A673 (cell line): ENCODE data around the gene HDDC2. TPM values are rescaled to one million over a fixed set of nuclear protein-coding genes. Genes with fewer than 3 reads are reported as not detected.

Experiments
- BruUV-seq: library from RNA; stranded (reverse); fragments of 400-500 nt; replicated peaks from 2 replicates; lab custom pipeline; 2021; lab: Mats Ljungman, UMichigan
- CTCF ChIA-PET: fragments of 300-600 bp; sonication (Branson Sonifier 250); formaldehyde crosslinking; loops from one replicate; lab custom pipeline; 2022; ENCODE audit warnings: antibody characterized with exemption; lab: Charles Lee
- POLR2A ChIA-PET: fragments of 300-600 bp; sonication (Branson Sonifier 250); formaldehyde crosslinking; loops from one replicate; lab custom pipeline; 2022; ENCODE audit warnings: antibody characterized with exemption; ENCODE audit not compliant: low non-redundant PET; lab: Charles Lee
- DNase-seq: peaks from one replicate; pipeline ENCODE4 v3.0.0-alpha.2; 2015; ENCODE audit warnings: low spot score
- H3K27ac ChIP-seq: fragments of 200-600 bp; sonication (generic); 2 replicates; pipeline ENCODE4 v1.5.1; 2016; ENCODE audit warnings: mixed run types, low read depth, mild to moderate bottlenecking, mixed read lengths, antibody characterized with exemption, low read length; ENCODE audit not compliant: poor library complexity, severe bottlenecking
- H3K27me3 ChIP-seq: fragments of 200-600 bp; sonication (generic); replicated peaks from 2 replicates; pipeline ENCODE4 v1.6.1; 2017; ENCODE audit warnings: mixed run types, low read depth, mild to moderate bottlenecking, mixed read lengths, antibody characterized with exemption, low read length; ENCODE audit not compliant: insufficient read depth, poor library complexity
- H3K36me3 ChIP-seq: fragments of 200-600 bp; sonication (generic); 2 replicates; pipeline ENCODE4 v1.6.1; 2016; ENCODE audit warnings: mixed run types, mild to moderate bottlenecking, mixed read lengths, antibody characterized with exemption, low read length; ENCODE audit not compliant: insufficient read depth, poor library complexity, severe bottlenecking
- H3K4me1 ChIP-seq: fragments of 200-600 bp; sonication (generic); 2 replicates; pipeline ENCODE4 v1.6.1; 2017; ENCODE audit warnings: mixed run types, mild to moderate bottlenecking, mixed read lengths, antibody characterized with exemption, low read length; ENCODE audit not compliant: insufficient read depth, poor library complexity, severe bottlenecking
- H3K4me3 ChIP-seq: fragments of 200-600 bp; sonication (generic); 2 replicates; pipeline ENCODE4 v1.5.1; 2016; ENCODE audit warnings: low read depth, mixed run types, mild to moderate bottlenecking, mixed read lengths, low read length; ENCODE audit not compliant: poor library complexity, severe bottlenecking
- H3K9me3 ChIP-seq: fragments of 200-600 bp; sonication (generic); 2 replicates; pipeline ENCODE4 v1.6.1; 2016; ENCODE audit warnings: mixed run types, low read depth, mild to moderate bottlenecking, mixed read lengths, antibody characterized with exemption, low read length; ENCODE audit not compliant: poor library complexity, severe bottlenecking
- CTCF ChIP-seq: fragments of 300-800, 200-600 bp; sonication (generic); conservative IDR thresholded peaks from 2 replicates; pipeline ENCODE4 v1.5.1; 2017; ENCODE audit warnings: low read depth, mild to moderate bottlenecking, antibody characterized with exemption, low read length, moderate library complexity, mixed read lengths
- EZH2 ChIP-seq: fragments of 200-600 bp; sonication (generic); IDR thresholded peaks from 2 replicates; pipeline ENCODE4 v1.6.1; 2017; ENCODE audit warnings: borderline replicate concordance, low read depth, mild to moderate bottlenecking, mixed read lengths, antibody characterized with exemption, low read length; ENCODE audit not compliant: poor library complexity, severe bottlenecking
- intact Hi-C: fragments of 100-400 bp; cut with micrococcal nuclease; formaldehyde crosslinking; loops from one replicate; pipeline ENCODE4 v1.10.0; 2022; ENCODE audit not compliant: unreplicated experiment
- total RNA-seq: library from RNA; stranded (reverse); gene quantifications from 2 replicates; pipeline ENCODE4 v1.2.3, GENCODE V29; 2021

The HDDC2 gene
- total RNA-seq, 1 experiment from 2014 or later: 87.6 TPM

- TF ChIP-seq CTCF: no peak
- no peak for TF ChIP-seq EZH2
- CTCF ChIA-PET: no interaction called here
- DNase-seq: no peak
- Histone ChIP-seq H3K4me3 (no peak overlapping the region), H3K27ac (no peak overlapping the region), H3K4me1 (peaks cover 14% of the 10 kb centered on the region), H3K36me3 (peaks cover 63% of the 10 kb centered on the region), H3K27me3 (no peaks in the 10 kb centered on the region), H3K9me3 (no peaks in the 10 kb centered on the region)
- BruUV-seq: no TSS peak
- POLR2A ChIA-PET: no interaction called here
- intact Hi-C loops: no loop called here
Observed at GRCh38 chr6:125296471-125296870, 5.3 kb downstream of the HDDC2 start.

- CTCF ChIA-PET: no interaction called here
- no TSS peak for BruUV-seq
- peaks cover 63% of the 10 kb centered on the region for H3K36me3 ChIP-seq
Observed at GRCh38 chr6:125294925-125295324, 6.8 kb downstream of the HDDC2 start.

DNA sequence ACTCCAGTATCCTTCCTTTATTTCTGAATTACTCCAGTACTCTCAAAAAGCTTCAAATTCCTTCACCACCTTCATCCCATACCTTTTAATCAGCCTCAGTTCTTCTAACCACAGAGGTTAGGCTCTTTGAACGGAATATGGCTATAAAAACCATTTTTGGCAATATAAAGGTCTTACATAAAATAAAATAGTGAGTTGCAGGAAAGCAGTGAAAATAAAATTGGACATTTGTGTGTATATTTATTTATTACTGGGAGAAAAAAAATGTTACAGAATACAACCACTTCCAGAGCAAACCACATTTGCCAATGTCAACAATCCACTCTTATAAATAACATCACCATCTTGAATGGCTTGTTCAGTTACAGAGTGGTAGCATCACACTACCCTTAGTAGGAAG, 7.7 kb downstream of the HDDC2 start:
- DNase-seq: no peak
- TF ChIP-seq CTCF: no peak
- TF ChIP-seq EZH2: no peak
- H3K27me3 ChIP-seq: no peaks in the 10 kb centered on the region
- intact Hi-C loops: no loop called here
- POLR2A ChIA-PET: no interaction called here
- H3K4me1 ChIP-seq: no peaks in the 10 kb centered on the region
- no peaks in the 10 kb centered on the region for H3K9me3 ChIP-seq
- H3K36me3 ChIP-seq: peaks cover 57% of the 10 kb centered on the region
- BruUV-seq: no TSS peak
- CTCF ChIA-PET: no interaction called here
- no peak overlapping the region for H3K4me3 ChIP-seq
- H3K27ac ChIP-seq: no peak overlapping the region

More at GRCh38 chr6:125294925-125295324, 6.8 kb downstream of the HDDC2 start:
- peaks cover 6% of the 10 kb centered on the region for H3K4me1 ChIP-seq
- H3K9me3 ChIP-seq: no peaks in the 10 kb centered on the region
- no peaks in the 10 kb centered on the region for H3K27me3 ChIP-seq
- no peak for DNase-seq
- H3K27ac ChIP-seq: no peak overlapping the region
- H3K4me3 ChIP-seq: no peak overlapping the region
- intact Hi-C loops: no loop called here
- POLR2A ChIA-PET: no interaction called here
- TF ChIP-seq CTCF (no peak), EZH2 (no peak)
